Activated CD4-positive, CD25-positive, alpha-beta regulatory T cell (primary cell): Measurements from ENCODE around the gene GEMIN7.
"Not testable (repeated sequence)": the region's sequence is repeated elsewhere in the genome, so short reads cannot be mapped to it uniquely, and the experiment has no call there.

Source experiments
- DNase-seq, 4 experiments: peaks; one replicate each; lab custom pipeline; 2025; lab: John Stamatoyannopoulos, UW

GEMIN7 gene

DNA sequence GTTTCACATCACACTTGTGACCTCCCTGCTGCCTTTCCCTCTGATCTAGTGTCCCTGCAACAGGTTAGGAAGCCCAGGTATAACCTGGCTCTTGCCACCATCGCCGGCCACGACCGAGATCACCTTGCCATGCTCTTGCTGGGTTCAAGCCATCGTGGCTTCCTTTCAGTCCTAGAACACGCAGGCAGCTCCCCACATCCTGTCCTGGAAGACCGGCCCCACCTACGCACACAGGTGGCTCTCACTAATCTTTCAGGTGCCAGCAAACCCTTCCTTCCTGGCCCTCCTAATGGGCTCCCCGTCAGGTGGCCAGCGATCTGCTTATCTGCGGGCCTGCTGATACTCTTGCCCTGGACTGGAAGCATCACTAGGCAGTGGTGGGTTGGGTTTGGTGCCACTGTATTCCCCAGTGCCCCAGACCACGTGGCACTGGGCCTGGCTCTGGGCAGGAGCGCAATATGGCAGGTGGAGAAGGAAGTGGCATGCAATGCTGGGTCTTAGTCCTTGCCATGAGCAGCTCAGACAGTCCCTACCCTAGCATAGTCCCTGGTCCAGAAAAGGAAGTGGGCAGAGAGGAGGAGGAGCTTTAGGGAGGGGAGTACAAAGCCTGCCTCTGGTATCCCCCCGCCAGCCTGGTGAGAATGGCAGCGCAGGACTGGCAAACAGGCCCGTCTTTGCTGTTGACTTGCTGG is 25.7 kb downstream of the GEMIN7 start:
- no peak for DNase-seq

DNA sequence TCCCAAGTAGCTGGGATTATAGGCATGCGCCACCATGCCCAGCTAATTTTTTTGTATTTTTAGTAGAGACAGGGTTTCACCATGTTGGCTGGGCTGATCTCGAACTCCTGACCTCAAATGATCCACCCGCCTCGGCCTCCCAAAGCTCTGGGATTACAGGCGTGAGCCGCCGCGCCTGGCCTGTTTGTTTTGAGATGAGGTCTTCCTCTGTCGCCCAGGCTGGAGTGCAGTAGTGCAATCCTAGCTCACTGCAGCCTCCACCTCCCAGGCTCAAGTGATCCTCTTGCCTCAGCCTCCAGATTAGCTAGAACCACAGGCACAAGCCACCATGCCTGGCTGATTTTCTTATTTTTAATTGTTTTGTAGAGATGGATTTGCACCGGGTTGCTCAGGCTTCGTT is 27.3 kb downstream of the GEMIN7 start:
- not testable (repeated sequence) for DNase-seq

DNA sequence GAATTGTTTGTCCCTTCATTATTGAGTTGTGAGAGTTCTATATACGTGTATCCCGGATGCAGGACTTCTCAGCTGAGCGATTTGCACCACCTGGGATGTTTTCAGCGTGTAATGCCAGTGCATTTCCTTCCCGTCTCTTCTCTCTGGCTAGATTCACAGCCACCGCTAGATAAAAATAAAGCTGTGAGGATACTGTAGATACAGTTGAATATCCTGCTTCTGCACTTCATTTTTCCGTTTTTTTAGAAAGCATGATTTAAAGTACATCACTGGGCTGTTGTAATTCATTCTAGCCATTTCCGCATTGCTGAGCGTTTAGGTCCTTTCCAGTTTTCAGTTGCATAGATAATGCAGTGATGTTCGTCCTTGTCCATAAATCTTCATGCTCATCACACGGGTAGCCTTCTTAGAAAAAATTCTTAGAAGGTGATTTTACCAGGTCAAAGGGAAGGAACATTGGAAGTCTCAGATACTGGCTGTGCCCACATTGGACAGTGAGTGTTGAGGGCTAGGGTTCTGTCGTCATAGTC is 28.6 kb downstream of the GEMIN7 start:
- no peak for DNase-seq

DNA sequence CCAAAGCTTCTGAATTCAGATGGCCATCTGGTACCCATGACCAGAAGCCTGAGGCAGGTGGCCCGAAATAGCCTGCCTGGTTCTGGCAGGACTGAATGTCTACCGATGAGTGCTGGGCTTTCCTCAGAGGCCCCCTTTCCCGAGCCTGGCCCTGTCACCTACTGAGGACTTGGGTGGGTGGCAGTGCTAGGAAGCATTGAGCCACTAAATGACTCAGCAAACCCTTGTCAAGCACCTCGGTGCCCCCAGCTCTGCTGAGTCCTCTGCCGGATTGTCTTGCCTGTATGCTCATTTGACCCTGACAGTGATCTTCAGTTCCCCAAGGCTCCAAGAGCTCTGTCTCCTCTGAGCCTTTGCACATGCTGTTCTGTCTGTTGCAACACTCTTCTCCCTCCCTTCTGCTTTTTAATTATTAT is 31.8 kb downstream of the GEMIN7 start:
- no peak for DNase-seq

DNA sequence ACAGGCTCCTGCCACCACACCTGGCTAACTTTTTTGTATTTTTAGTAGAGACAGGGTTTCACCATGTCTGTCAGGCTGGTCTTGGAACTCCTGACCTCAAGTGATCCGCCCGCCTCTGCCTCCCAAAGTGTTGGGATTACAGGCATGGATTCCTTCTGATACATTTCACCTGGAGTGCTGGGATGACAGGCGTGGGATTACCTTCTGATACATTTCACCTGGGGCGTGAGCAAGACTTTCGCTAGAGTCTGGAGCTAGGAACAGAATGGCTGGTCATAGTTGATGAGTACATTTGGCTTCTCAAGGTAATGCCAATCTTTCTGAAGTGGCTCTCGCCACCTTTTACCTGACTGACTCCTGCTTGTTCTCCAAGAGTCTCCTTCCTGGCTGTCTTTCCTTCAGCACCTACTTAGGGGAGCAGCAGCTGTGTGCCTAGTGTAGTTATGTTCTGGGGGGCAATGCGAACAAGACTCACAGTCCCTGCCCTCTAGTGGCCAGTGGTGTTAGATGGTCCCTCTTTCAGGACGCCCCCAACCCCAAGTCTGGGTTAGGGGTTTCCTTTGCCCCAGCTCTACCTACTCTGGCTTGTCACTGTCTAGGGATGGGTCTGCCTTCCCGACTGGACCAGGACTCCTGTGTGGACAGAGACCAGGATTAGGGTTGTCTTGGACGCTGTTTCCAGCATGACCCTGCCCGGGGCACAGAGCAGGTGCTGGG is 33.2 kb downstream of the GEMIN7 start:
- DNase-seq, result no peak

DNA sequence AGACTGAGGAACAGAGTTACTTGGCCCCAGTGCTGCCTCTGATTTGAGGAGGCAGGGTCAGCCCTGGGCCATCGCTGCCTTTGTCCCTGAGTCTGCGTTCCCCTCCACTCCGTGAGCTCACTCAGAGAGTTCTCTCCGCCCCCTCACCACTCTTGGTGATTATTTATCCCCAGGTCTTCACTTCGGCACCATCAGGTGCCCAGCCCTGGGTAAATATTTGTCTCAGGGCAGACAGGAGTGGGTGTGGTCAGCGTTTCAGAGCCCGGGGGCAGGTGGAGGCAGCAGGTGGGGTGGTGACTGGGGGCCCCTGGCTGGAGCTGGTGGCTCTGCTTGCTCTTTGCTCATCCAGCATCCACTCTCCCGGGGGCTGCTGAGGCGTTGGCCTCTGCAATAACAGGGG is 34.6 kb downstream of the GEMIN7 start:
- DNase-seq, result no peak

DNA sequence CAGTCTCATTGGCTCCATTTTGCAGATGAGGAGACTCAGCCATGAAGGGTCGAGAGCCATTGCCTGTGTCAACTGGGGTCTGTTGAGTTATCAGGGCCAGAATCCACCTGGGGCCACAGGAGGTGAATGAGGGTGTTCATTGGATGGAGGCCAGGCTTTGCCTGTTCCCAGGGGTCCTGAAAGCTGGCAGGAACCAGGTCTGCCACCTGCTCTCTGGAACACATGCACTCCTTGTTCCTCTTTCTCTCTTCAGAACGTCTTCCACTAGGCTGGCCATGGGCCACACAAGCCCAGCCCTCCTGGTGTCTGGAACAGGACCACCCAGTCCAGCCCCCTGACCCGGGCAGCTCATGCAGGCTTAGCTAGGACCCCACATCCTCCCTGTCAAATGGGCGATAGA is 35.1 kb downstream of the GEMIN7 start:
- DNase-seq, result no peak

DNA sequence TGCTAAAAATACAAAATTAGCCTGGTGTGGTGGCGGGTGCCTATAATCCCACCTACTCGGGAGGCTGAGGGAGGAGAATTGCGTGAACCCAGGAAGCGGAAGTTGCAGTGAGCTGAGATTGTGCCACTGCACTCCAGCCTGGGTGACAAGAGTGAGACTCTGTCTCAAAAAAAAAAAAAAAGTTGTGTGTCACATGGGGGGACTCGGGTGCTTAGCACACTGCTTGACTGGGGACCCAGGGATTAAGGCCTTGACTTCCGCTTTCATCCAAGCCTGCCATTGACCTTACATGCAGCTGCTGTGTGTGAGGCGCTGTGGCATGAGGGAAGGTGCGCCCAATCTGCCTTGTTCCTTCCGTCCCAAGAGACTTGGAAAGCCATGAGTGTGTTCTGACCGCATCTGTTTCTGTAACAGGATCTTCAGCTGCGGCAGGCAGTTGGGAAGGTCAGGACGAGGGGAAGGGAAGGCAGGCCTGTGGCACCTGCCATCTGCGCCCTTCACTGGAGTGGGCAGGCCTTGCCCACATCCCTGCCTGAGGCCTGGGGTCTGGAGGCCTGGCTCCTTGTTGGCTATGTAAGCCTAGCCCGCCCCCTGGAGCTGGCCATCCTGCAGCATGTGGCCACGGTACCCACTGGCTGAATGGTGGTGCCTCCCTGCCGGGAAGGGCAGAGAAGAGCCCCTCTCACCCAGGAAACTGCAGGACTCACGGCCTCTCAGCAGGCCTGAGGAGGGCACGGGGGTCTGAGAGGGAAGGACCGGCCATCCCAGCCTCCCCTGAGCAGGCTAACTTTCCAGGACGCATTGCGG is 37.0 kb downstream of the GEMIN7 start:
- DNase-seq, result no peak

DNA sequence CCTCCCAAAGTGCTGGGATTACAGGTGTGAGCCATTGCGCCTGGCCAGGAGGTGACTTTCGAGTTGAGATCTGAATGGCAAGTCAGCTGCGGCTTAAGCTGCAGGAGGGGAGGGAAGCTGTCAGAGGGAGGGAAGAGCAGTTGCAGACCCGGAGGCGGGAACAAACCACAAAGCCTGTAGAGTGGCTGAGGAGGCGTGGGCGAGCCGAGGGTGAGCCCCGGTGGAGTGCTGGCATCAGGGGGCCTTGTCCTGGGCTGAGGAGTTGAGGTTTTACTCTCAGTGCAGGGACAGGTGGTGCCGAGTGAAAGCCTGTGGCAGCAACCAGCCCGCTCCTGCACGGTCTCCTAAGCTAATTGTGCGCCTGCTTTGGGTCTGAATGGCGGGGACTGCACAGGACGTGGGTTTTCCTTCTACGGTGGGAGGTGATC is 38.1 kb downstream of the GEMIN7 start:
- DNase-seq, result no peak

DNA sequence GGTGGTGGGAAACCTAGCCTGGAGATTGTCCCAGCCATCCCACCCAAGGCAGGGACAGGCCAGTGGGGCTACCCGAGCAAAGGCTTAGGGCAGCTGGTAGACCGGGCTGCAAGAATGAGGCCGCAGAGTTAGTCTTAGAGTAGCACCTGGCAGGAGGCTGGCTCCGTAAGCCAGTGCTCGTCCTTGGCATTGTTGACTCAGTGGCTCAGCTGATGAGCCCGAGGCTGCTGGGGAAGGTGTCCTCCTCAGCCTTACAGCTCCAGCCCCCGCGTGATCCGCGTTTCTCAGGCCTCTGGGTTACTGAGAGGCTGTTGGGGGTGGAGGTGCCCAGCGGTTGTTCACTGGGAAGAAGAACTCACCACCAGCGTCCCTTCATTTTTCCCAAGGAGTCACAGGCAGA is 38.6 kb downstream of the GEMIN7 start:
- no peak for DNase-seq

DNA sequence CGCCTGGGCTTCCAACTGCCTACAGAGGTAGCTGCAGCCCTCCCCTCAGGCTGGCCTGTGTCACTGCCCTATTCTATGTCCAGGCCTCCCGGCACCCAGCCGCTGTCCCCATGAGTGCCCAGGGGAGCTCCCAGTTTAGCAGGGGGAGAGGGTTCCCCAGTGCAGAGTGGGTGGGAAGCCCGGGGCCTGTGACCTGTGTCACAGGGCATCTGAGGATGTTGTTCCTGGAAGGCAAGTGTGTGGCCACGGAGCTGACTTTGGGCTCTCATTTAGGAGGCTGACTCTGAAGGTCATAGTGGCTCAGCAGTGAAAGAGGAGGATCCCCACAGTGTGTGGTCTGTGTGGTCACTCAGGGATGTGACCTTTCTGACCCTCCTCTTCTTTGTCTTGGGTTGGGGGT is 39.0 kb downstream of the GEMIN7 start:
- no peak for DNase-seq

DNA sequence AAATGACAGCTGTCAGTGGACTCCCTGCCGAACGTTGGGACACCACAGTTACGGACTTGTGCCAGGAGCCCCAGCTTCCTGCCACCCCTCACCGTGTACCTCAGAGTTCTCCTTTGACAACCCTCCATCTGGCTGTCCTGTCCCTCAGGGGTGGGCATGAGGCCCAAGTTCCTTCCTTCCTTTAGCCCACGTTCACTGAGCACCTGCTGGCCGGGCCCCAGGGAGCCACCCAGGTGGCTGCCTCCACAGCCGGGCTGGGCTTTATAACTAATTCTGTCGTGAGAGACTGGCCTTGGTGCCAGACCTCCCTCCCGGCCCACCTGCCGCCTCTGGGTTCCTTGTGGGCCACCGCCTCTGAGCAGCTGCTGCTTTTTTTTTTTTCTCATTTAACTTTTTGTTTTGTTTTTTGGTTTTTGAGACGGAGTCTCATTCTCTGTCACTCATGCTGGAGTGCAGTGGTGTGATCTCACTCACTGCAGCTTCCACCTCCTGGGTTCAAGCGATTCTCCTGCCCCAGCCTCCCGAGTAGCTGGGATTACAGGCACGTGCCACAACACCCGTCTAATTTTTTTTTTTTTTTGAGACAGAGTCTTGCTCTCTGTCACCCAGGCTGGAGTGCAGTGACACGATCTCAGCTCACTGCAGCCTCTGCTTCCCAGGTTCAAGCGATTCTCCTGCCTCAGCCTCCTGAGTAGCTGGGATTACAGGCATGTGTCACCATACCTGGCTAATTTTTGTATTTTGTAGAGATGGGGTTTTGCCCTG is 39.7 kb downstream of the GEMIN7 start:
- not testable (repeated sequence) for DNase-seq

DNA sequence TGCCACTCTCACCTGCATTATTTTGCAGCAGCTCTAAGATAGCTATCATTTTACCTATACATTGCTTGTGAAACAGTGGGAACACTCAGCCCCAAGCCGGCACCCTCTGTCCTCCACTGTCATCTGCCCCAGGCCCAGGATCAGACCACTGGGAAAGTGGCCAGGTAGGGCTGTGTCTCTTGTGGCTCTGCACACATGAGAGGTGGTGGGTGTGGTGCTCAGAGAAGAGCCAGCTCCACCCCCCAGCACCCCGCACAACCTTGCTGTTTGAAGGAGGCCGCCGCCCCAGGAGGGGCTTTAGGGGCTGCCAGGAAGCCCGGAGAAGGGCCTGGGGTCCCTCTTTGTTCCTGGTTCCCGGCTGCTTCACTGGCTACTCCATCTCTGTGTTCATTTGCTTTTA is 40.5 kb downstream of the GEMIN7 start:
- no peak for DNase-seq

DNA sequence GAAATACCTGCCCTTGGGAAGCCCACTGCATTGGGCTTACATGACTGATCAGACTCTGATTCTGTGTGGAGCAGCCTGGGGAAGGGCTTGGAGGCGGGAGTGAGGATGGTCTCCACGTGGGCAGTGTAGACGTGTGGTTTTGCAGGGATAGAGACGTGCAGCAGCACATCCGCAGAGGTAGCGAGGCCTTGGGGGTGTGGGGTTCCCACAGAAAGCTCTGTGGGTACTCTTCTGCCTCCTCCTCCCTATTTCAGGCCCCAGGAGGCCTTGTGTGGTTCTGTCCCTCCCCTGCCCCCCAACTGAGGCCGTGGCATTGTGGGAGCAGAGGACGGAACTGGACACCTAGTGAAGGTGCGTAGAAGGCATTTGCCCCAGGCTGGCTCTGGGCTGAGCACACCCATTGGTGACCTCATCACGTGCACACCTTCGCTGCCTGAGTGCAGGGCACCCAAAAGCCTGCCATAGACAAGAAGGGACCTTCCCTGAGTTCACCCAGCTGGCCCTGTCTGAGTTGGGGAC is 42.8 kb downstream of the GEMIN7 start:
- no peak for DNase-seq

DNA sequence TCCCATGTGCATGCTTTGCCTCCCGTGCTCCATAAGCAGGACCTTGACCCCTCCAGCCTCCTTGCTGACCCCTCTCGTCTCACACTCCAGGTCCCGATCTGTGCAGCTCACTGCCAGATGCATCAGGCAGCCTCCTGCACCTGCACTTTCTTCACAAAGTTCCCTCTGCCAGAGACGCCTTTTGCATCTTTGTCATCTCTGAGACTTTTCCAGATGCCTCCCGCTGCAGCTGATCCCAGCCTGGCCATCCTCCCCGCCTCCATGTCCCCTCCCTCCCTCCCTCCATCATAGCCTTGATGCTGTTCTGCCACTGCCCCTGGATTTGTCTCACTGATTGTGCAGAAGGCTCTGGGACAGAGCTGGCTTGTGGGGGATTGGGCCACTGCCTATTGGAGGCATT is 43.8 kb downstream of the GEMIN7 start:
- no peak for DNase-seq

DNA sequence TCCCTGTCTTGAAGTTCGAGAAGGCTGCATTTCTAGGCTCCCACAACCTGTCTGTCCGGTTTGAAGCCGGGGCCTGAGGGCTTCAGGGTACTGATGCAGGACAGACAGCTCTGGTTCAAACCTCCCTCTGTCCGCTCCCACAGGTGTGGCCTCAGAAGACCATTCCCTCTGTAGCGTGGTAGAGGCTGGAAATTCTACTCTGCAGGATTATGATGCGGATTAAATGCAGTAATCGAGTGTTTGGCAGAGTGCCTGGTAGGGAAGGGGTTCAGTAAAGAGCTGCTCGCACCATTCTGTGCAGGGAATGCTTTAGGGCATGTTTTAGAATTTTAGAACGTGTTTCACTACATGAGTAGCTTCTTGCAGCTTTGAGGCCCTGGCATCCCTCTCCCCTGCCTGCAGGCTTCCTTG is 44.4 kb downstream of the GEMIN7 start:
- no peak for DNase-seq

DNA sequence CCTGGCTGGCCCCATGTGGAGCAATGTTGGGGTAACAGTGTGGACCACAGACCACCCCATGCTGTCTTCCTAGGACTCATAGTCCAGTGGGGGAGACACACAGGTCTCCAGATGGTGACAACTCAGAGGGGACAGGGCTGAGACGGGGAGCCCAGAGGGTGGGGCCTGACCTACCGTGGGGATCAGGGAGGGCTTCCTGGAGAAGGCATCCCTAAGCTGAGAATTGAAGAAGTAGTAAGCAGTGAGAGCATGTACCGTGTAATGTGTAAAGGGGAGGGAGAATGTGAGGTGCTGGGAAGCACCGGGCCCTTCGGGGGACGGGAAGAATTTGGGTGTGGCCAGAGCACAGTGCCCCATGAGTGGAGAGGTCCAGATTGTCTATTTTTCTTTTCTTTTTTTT is 45.0 kb downstream of the GEMIN7 start:
- no peak for DNase-seq

DNA sequence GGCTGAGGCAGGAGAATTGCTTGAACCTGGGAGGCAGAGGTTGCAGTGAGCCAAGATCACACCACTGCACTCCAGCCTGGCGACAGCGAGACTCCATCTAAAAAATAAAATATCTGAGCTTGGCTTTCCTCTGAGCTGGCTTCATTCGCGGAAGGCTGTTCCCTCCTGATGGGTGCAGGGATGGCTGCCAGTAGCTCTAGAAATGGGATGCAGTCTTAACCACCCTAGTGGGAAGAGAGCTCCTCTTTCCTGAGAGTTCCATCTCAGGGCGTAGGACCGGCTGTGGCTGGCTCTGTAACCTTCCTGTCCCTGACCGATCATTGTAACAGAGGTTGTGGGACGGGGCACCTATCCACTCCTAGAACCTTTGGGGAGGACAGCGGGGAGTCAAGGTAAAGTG is 46.3 kb downstream of the GEMIN7 start:
- no peak for DNase-seq

DNA sequence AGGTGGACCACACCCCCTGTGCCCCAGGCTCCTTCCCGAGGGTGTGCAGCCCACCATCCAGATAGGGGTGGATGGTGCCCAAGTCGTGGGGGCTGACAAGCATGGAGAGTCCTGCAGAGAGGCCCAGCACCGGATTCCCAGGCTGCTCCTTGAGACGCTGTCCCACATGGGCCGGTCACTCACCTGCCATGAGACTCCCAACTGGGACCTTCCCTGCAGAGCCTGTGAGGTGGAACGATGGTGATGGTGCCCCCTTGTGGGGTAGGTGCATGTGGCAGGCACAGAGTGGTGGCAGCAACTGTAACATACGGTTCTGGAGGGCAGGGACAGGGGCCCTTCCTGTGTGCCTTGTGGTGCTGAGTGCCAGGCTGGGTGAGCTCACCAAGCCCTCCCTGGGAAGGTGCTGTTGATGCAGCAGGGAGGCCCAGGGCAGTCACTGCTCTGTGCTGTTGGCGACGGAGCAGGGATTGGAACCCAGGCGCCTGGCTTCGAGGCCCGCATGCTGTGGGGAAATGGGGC is 47.0 kb downstream of the GEMIN7 start:
- peak; percentile 24 to 53 (median 30) for DNase-seq

DNA sequence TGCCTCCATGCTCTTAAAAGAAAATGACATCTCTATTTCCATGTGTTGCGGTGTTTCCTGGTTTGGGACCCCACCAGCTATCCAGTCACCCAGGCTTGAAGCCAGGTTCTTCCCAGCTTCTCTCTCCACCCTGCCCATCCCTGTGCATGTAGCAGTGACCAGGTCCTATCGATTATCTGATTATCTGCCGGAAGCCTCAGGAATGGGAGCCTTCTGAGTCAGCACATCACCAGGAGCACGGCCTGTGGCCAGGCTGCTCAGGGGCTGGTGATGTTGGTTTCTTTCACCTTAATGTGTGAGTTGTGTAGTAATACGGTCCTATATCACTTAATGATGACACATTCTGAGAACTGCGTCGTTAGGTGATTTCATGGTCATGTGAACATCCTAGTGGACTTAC is 47.6 kb downstream of the GEMIN7 start:
- DNase-seq, result no peak

DNA sequence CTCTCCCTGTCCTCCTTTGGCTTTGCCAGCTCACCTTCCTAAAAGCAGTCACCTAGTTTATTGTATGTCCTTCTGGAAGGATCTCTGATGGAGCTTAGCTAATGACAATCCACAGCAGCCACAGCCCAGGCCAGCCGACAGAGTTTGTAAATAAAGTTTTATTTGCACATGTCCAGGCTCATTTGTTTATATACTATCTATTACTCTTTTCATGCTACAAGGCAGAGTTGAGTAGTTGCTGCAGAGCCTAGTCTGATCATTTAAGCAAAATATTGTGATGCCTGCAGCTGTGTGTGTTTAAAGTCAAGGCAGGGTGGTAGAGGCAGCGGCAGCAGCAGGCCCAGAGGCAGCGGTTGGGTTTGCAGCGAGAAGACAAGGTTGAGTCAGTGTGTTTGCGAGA is 49.1 kb downstream of the GEMIN7 start:
- DNase-seq, result no peak
